ENCODE measurements around the gene PLCB1. TPM values are rescaled to one million over a fixed set of nuclear protein-coding genes. Genes with fewer than 3 reads are reported as not detected.

The PLCB1 gene
- polyA plus RNA-seq, 1 donor (not counting 4 experiments of a cell fraction or from before 2014, with no cell fraction given): 0.37 TPM

GRCh38 chr20:8296536-8296935 lies 164.5 kb downstream of the PLCB1 start:
- H3K9me3 ChIP-seq (ENCODE audit: control insufficient read depth, low read depth, low read length): no peaks in the 10 kb centered on the region
- H3K9me1 ChIP-seq (ENCODE audit: control insufficient read depth, extremely low read depth, insufficient read depth, low read length): no peaks in the 10 kb centered on the region
- no peak overlapping the region for H2AFZ ChIP-seq (ENCODE audit: control insufficient read depth, low read length)
- H3K79me2 ChIP-seq (ENCODE audit: control insufficient read depth, insufficient read depth, low read length): no peaks in the 10 kb centered on the region
- H4K20me1 ChIP-seq (ENCODE audit: control insufficient read depth, extremely low read depth, insufficient read depth, low read length): no peaks in the 10 kb centered on the region
- H3K36me3 ChIP-seq (ENCODE audit: control insufficient read depth in 2 of 2, extremely low read depth in 1 of 2, insufficient read depth in 2 of 2, low read length in 2 of 2): no peaks in the 10 kb centered on the region
- no peak for TF ChIP-seq EZH2 (IDR thresholded peaks at IDR 0.05; ENCODE audit: low read length)
- TF ChIP-seq, protein P1, sequence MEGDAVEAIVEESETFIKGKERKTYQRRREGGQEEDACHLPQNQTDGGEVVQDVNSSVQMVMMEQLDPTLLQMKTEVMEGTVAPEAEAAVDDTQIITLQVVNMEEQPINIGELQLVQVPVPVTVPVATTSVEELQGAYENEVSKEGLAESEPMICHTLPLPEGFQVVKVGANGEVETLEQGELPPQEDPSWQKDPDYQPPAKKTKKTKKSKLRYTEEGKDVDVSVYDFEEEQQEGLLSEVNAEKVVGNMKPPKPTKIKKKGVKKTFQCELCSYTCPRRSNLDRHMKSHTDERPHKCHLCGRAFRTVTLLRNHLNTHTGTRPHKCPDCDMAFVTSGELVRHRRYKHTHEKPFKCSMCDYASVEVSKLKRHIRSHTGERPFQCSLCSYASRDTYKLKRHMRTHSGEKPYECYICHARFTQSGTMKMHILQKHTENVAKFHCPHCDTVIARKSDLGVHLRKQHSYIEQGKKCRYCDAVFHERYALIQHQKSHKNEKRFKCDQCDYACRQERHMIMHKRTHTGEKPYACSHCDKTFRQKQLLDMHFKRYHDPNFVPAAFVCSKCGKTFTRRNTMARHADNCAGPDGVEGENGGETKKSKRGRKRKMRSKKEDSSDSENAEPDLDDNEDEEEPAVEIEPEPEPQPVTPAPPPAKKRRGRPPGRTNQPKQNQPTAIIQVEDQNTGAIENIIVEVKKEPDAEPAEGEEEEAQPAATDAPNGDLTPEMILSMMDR (optimal IDR thresholded peaks at IDR 0.05 in 1 of 3, IDR thresholded peaks at IDR 0.05 in 1 of 3, conservative IDR thresholded peaks at IDR 0.05 in 1 of 3; ENCODE audit: extremely low read depth in 1 of 3, insufficient read depth in 2 of 3, low read length in 3 of 3): no peak
- H3K4me3 ChIP-seq (ENCODE audit: control insufficient read depth in 2 of 3, extremely low read depth in 1 of 3, insufficient read depth in 2 of 3, low read depth in 1 of 3, low read length in 3 of 3): no peak overlapping the region
- no peak overlapping the region for H3K4me2 ChIP-seq (ENCODE audit: control insufficient read depth, extremely low read depth, insufficient read depth, low read depth, low read length)
- DNase-seq (ENCODE audit: low read depth, low spot score) (no peak), FAIRE-seq (no peak)
- dilution Hi-C loops (cut with MboI; ENCODE audit: extremely low pct_ligation_motif_present, low sequenced_read_pairs): no loop called here
- H3K4me1 ChIP-seq (ENCODE audit: control insufficient read depth, extremely low read depth, insufficient read depth, low read length): no peaks in the 10 kb centered on the region
- no peak overlapping the region for H3K27ac ChIP-seq (ENCODE audit: control insufficient read depth, insufficient read depth, low read length)
- no peak overlapping the region for H3K9ac ChIP-seq (ENCODE audit: control insufficient read depth, extremely low read depth, insufficient read depth, low read length)
- H3K27me3 ChIP-seq (ENCODE audit: control insufficient read depth, extremely low read depth, insufficient read depth, low read length): no peaks in the 10 kb centered on the region

DNA sequence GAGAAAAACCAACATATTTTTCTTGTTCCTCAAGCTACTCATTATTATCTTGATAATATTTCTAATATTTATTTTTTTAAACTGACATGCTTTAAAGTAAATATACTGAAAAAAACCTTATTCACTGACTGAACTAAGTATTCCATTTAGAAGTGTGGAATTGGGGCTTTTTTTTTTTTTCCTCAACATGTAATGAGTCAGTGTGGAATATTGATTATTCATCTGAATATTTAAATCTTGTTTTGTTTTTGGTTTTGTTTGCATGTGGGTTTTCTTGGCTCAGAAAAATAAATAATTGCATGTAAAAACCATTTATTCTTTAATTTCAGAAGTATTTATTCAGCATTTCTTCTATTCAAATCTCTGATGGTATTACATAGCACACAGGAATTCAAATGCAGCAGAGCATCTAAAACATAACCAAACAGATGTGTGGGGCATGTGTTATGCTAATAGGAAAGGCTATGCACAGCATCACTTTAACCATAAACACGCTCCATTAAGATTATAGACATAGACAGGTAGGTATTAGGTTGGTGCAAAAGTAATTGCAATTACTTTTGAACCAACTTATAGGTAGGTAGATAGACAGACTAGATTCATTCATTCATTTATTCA lies 166.5 kb downstream of the PLCB1 start:
- Histone ChIP-seq H3K9me3 (ENCODE audit: control insufficient read depth, low read depth, low read length) (no peaks in the 10 kb centered on the region), H3K4me3 (ENCODE audit: control insufficient read depth in 2 of 3, extremely low read depth in 1 of 3, insufficient read depth in 2 of 3, low read depth in 1 of 3, low read length in 3 of 3) (no peak overlapping the region), H3K4me2 (ENCODE audit: control insufficient read depth, extremely low read depth, insufficient read depth, low read depth, low read length) (no peak overlapping the region), H3K27me3 (ENCODE audit: control insufficient read depth, extremely low read depth, insufficient read depth, low read length) (no peaks in the 10 kb centered on the region), H2AFZ (ENCODE audit: control insufficient read depth, low read length) (no peak overlapping the region), H3K79me2 (ENCODE audit: control insufficient read depth, insufficient read depth, low read length) (no peaks in the 10 kb centered on the region), H3K9ac (ENCODE audit: control insufficient read depth, extremely low read depth, insufficient read depth, low read length) (no peak overlapping the region), H3K27ac (ENCODE audit: control insufficient read depth, insufficient read depth, low read length) (no peak overlapping the region), H3K36me3 (ENCODE audit: control insufficient read depth in 2 of 2, extremely low read depth in 1 of 2, insufficient read depth in 2 of 2, low read length in 2 of 2) (no peaks in the 10 kb centered on the region), H4K20me1 (ENCODE audit: control insufficient read depth, extremely low read depth, insufficient read depth, low read length) (no peaks in the 10 kb centered on the region), H3K9me1 (ENCODE audit: control insufficient read depth, extremely low read depth, insufficient read depth, low read length) (no peaks in the 10 kb centered on the region), H3K4me1 (ENCODE audit: control insufficient read depth, extremely low read depth, insufficient read depth, low read length) (no peaks in the 10 kb centered on the region)
- TF ChIP-seq, protein P1 (optimal IDR thresholded peaks at IDR 0.05 in 1 of 3, IDR thresholded peaks at IDR 0.05 in 1 of 3, conservative IDR thresholded peaks at IDR 0.05 in 1 of 3; ENCODE audit: extremely low read depth in 1 of 3, insufficient read depth in 2 of 3, low read length in 3 of 3): no peak
- TF ChIP-seq EZH2 (IDR thresholded peaks at IDR 0.05; ENCODE audit: low read length): no peak
- dilution Hi-C loops (cut with MboI; ENCODE audit: extremely low pct_ligation_motif_present, low sequenced_read_pairs): no loop called here
- FAIRE-seq (no peak), DNase-seq (ENCODE audit: low read depth, low spot score) (no peak)

Measured in keratinocyte (primary cell).